ENCODE results near the gene CIDEB.

GRCh38 chr14:24347134-24347533, 39.4 kb upstream of the CIDEB start:
- TF ChIP-seq CTCF (conservative IDR thresholded peaks at IDR 0.05) (no peak), EZH2 (IDR thresholded peaks at IDR 0.05; ENCODE audit: low read depth) (no peak)

Data from PC-9 (cell line).